ENCODE measurements around the gene SPATA7. TPM values are rescaled to one million over a fixed set of nuclear protein-coding genes. Genes with fewer than 3 reads are reported as not detected.

Gene SPATA7
- total and polyA plus RNA-seq, 7 donors = 3.6 to 38.8 (median 15.5) TPM

GRCh38 chr14:88476825-88477224, 91.4 kb downstream of the SPATA7 start:
- Histone ChIP-seq H3K4me3 (no peak overlapping the region), H3K4me1 (peaks cover 0 to 15% (median 2%) of the 10 kb centered on the region in 4 donors), H3K36me3 (peaks cover 9 to 56% (median 21%) of the 10 kb centered on the region in 4 donors), H3K27ac (no peak overlapping the region), H3K9me3 (no peaks in the 10 kb centered on the region), H3K27me3 (no peaks in the 10 kb centered on the region)
- intact Hi-C loops (cut with DNase I) = no loop called here
- 91 to 94% methylated on average over 2 of the region's 2 CpGs for WGBS, 2 donors
- DNase-seq = no peak
- TF ChIP-seq EP300 (IDR thresholded peaks at IDR 0.05) = no peak
- no peak for TF ChIP-seq POLR2A (IDR thresholded peaks at IDR 0.05)
- TF ChIP-seq POLR2AphosphoS5 (IDR thresholded peaks at IDR 0.05) = no peak
- TF ChIP-seq CTCF (IDR thresholded peaks at IDR 0.05) = no peak

- Histone ChIP-seq H3K4me3 (no peak overlapping the region), H3K36me3 (peaks cover 9 to 48% (median 17%) of the 10 kb centered on the region in 4 donors), H3K9me3 (no peaks in the 10 kb centered on the region), H3K27me3 (no peaks in the 10 kb centered on the region), H3K4me1 (peaks cover 0 to 18% (median 4%) of the 10 kb centered on the region in 4 donors), H3K27ac (no peak overlapping the region)
- 91 to 96% methylated on average over 6 of the region's 6 CpGs for WGBS, 2 donors
- intact Hi-C loops (cut with DNase I) = no loop called here
- no peak for TF ChIP-seq POLR2A (IDR thresholded peaks at IDR 0.05)
- no peak for TF ChIP-seq POLR2AphosphoS5 (IDR thresholded peaks at IDR 0.05)
- TF ChIP-seq CTCF (IDR thresholded peaks at IDR 0.05) = no peak
- no peak for TF ChIP-seq EP300 (IDR thresholded peaks at IDR 0.05)
- no peak for DNase-seq
Observed at GRCh38 chr14:88477513-88478250, 92.2 kb downstream of the SPATA7 start.

- WGBS, 2 donors = 96 to 97% methylated on average over 36 of the region's 36 CpGs
- no peaks in the 10 kb centered on the region for H3K27me3 ChIP-seq
- H3K27ac ChIP-seq = no peak overlapping the region
- TF ChIP-seq POLR2A (IDR thresholded peaks at IDR 0.05) (no peak), EP300 (IDR thresholded peaks at IDR 0.05) (no peak), CTCF (IDR thresholded peaks at IDR 0.05) (no peak), POLR2AphosphoS5 (IDR thresholded peaks at IDR 0.05) (no peak)
- no peaks in the 10 kb centered on the region for H3K9me3 ChIP-seq
- no peak overlapping the region for H3K4me3 ChIP-seq
- intact Hi-C loops (cut with DNase I) = no loop called here
- H3K4me1 ChIP-seq = peaks cover 0 to 18% (median 4%) of the 10 kb centered on the region in 4 donors
- DNase-seq = no peak
- peaks cover 9 to 39% (median 17%) of the 10 kb centered on the region in 4 donors for H3K36me3 ChIP-seq
Observed at GRCh38 chr14:88478931-88479330, 93.5 kb downstream of the SPATA7 start.

- Histone ChIP-seq H3K27ac (no peak overlapping the region), H3K4me3 (no peak overlapping the region), H3K27me3 (no peaks in the 10 kb centered on the region), H3K36me3 (peaks cover 11 to 45% (median 19%) of the 10 kb centered on the region in 4 donors), H3K4me1 (peaks cover 0 to 18% (median 4%) of the 10 kb centered on the region in 4 donors), H3K9me3 (no peaks in the 10 kb centered on the region)
- WGBS, 2 donors = 89 to 96% methylated on average over 40 of the region's 40 CpGs
- TF ChIP-seq POLR2AphosphoS5 (IDR thresholded peaks at IDR 0.05) (no peak), POLR2A (IDR thresholded peaks at IDR 0.05) (no peak), CTCF (IDR thresholded peaks at IDR 0.05) (no peak), EP300 (IDR thresholded peaks at IDR 0.05) (no peak)
- intact Hi-C loops (cut with DNase I) = no loop called here
- no peak for DNase-seq
Observed at GRCh38 chr14:88479574-88479987, 94.1 kb downstream of the SPATA7 start.
